ENCODE data around the gene HRK.

Gene HRK

GRCh38 chr12:116870306-116870705 lies 10.9 kb downstream of the HRK start:
- Mint-ChIP-seq H3K4me3 (no peak overlapping the region), H3K9me3 (peaks cover 8% of the 10 kb centered on the region), H3K36me3 (ENCODE audit: low read depth) (no peaks in the 10 kb centered on the region), H3K4me1 (no peaks in the 10 kb centered on the region), H3K27me3 (ENCODE audit: low read depth) (peaks cover 40% of the 10 kb centered on the region), H3K27ac (no peak overlapping the region)
- TF ChIP-seq CTCF (IDR thresholded peaks at IDR 0.05; ENCODE audit: unreplicated experiment in 3 of 3), result no peak

GRCh38 chr12:116867523-116867922 lies 13.7 kb downstream of the HRK start:
- no peak for TF ChIP-seq CTCF (IDR thresholded peaks at IDR 0.05; ENCODE audit: unreplicated experiment in 3 of 3)
- no peak overlapping the region for H3K4me3 Mint-ChIP-seq
- no peaks in the 10 kb centered on the region for H3K4me1 Mint-ChIP-seq
- H3K36me3 Mint-ChIP-seq (ENCODE audit: low read depth), result no peaks in the 10 kb centered on the region
- no peaks in the 10 kb centered on the region for H3K9me3 Mint-ChIP-seq
- peaks cover 18% of the 10 kb centered on the region for H3K27me3 Mint-ChIP-seq (ENCODE audit: low read depth)
- H3K27ac Mint-ChIP-seq, result no peak overlapping the region

- no peak for TF ChIP-seq CTCF (IDR thresholded peaks at IDR 0.05; ENCODE audit: unreplicated experiment in 3 of 3)
- Mint-ChIP-seq H3K9me3 (no peaks in the 10 kb centered on the region), H3K4me3 (no peak overlapping the region), H3K4me1 (peaks cover 23% of the 10 kb centered on the region), H3K27me3 (ENCODE audit: low read depth) (peaks cover 17% of the 10 kb centered on the region), H3K36me3 (ENCODE audit: low read depth) (no peaks in the 10 kb centered on the region), H3K27ac (no peak overlapping the region)
Observed at GRCh38 chr12:116864371-116865160, 16.7 kb downstream of the HRK start.

- H3K36me3 Mint-ChIP-seq (ENCODE audit: low read depth), result no peaks in the 10 kb centered on the region
- H3K27ac Mint-ChIP-seq, result no peak overlapping the region
- H3K9me3 Mint-ChIP-seq, result no peaks in the 10 kb centered on the region
- H3K4me3 Mint-ChIP-seq, result no peak overlapping the region
- TF ChIP-seq CTCF (IDR thresholded peaks at IDR 0.05; ENCODE audit: unreplicated experiment in 3 of 3), result peak; percentile 14 to 33 (median 25)
- peaks cover 26% of the 10 kb centered on the region for H3K27me3 Mint-ChIP-seq (ENCODE audit: low read depth)
- peaks cover 36% of the 10 kb centered on the region for H3K4me1 Mint-ChIP-seq
Observed at GRCh38 chr12:116863275-116863767, 17.9 kb downstream of the HRK start.

GRCh38 chr12:116862167-116862566 lies 19.1 kb downstream of the HRK start:
- peak overlapping the region in 1 of 3 experiments; percentile 22 for H3K27ac Mint-ChIP-seq
- peaks cover 31% of the 10 kb centered on the region for H3K27me3 Mint-ChIP-seq (ENCODE audit: low read depth)
- no peak for TF ChIP-seq CTCF (IDR thresholded peaks at IDR 0.05; ENCODE audit: unreplicated experiment in 3 of 3)
- no peaks in the 10 kb centered on the region for H3K36me3 Mint-ChIP-seq (ENCODE audit: low read depth)
- no peak overlapping the region for H3K4me3 Mint-ChIP-seq
- peaks cover 41% of the 10 kb centered on the region for H3K4me1 Mint-ChIP-seq
- no peaks in the 10 kb centered on the region for H3K9me3 Mint-ChIP-seq

GRCh38 chr12:116861320-116861719 lies 19.9 kb downstream of the HRK start:
- Mint-ChIP-seq H3K27me3 (ENCODE audit: low read depth) (peaks cover 29% of the 10 kb centered on the region), H3K4me1 (peaks cover 41% of the 10 kb centered on the region), H3K27ac (peak overlapping the region in 2 of 3 experiments; percentile 68 to 73), H3K9me3 (no peaks in the 10 kb centered on the region), H3K4me3 (peak overlapping the region in 2 of 3 experiments; percentile 36 to 45), H3K36me3 (ENCODE audit: low read depth) (no peaks in the 10 kb centered on the region)
- no peak for TF ChIP-seq CTCF (IDR thresholded peaks at IDR 0.05; ENCODE audit: unreplicated experiment in 3 of 3)

Measured in nephron (organoid).